RWPE1 (cell line): ENCODE data around the gene IFNE.

Experiments used
- CTCF ChIA-PET: fragments of 350-600 bp; sonication (Branson Sonifier 250); formaldehyde crosslinking; extraction: SDS; loops from one replicate; lab custom pipeline; 2021; lab: Yijun Ruan, JAX
- POLR2A ChIA-PET: fragments of 400-600 bp; formaldehyde crosslinking; extraction: SDS; loops from one replicate; lab custom pipeline; 2020; ENCODE audit warnings: antibody characterized with exemption; ENCODE audit not compliant: low non-redundant PET; lab: Yijun Ruan, JAX
- DNase-seq: peaks from one replicate; pipeline ENCODE4 v3.0.0; 2012; ENCODE audit warnings: low spot score
- H3K27ac ChIP-seq: fragments of 450-650 bp; 2 replicates; pipeline ENCODE4 v1.5.1; 2017
- TF ChIP-seq, protein P1 (sequence below): fragments of 450-650 bp; conservative IDR thresholded peaks from 2 replicates; pipeline ENCODE4 v1.5.1; 2017; ENCODE audit warnings: low read depth, mild to moderate bottlenecking

The IFNE gene

GRCh38 chr9:21434202-21435014 is 47.7 kb downstream of the IFNE start:
- TF ChIP-seq, protein P1, sequence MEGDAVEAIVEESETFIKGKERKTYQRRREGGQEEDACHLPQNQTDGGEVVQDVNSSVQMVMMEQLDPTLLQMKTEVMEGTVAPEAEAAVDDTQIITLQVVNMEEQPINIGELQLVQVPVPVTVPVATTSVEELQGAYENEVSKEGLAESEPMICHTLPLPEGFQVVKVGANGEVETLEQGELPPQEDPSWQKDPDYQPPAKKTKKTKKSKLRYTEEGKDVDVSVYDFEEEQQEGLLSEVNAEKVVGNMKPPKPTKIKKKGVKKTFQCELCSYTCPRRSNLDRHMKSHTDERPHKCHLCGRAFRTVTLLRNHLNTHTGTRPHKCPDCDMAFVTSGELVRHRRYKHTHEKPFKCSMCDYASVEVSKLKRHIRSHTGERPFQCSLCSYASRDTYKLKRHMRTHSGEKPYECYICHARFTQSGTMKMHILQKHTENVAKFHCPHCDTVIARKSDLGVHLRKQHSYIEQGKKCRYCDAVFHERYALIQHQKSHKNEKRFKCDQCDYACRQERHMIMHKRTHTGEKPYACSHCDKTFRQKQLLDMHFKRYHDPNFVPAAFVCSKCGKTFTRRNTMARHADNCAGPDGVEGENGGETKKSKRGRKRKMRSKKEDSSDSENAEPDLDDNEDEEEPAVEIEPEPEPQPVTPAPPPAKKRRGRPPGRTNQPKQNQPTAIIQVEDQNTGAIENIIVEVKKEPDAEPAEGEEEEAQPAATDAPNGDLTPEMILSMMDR: peak; percentile 83
- ChIA-PET CTCF (interaction anchor here (0.6 to 1.7 kb wide), 11 partner anchors 8 to 558 kb away, joined by 3 to 11 read pairs (median 5); no protein-coding TSS in a partner anchor), POLR2A (no interaction called here)
- no peak overlapping the region for H3K27ac ChIP-seq
- DNase-seq: peak; percentile 38

DNA sequence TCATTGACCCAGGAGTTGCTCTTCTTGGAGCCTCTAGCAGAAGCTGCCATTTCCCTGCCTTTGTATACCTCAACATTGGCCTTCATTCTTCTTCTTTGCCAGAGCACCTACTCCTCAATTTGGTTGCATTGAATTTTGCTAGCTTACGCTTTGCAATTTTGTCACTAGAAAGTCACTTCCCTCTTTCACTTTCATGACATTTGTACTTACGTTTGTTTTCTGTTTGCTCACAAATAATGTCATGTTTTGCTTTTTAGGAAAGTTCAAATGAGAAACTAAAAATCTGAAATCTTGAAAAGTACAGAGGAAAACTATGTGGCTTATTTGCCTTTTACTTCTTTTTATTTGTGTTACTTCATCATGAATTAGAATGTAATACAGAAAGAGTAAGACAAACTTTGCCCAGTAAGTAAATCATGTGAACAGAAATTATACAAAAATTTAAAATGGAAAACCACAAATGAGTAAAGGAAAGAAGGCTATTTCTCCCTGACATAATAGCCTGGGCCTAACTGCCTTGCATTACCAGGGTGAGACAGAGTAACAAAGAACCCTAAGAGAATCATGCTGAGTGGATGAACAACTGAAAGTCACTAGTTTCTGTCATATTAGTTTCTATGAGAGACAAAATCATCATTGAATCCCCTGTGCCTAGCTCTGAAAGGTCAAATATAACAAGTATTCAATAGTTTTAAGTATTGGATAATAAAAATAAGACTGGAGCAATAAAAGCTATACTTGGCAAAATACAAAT is 49.3 kb downstream of the IFNE start:
- no peak for DNase-seq
- CTCF ChIA-PET: no interaction called here
- POLR2A ChIA-PET: no interaction called here
- H3K27ac ChIP-seq: no peak overlapping the region
- TF ChIP-seq, protein P1: no peak
